Fibroblast of the aortic adventitia (primary cell): Measurements from ENCODE around the gene COL2A1. TPM values are rescaled to one million over a fixed set of nuclear protein-coding genes. Genes with fewer than 3 reads are reported as not detected.

Experiments used
- DNase-seq: peaks from one replicate; pipeline ENCODE4 v3.0.0-alpha.2; 2010; ENCODE audit warnings: low read depth
- H3K4me3 ChIP-seq: 2 replicates; pipeline ENCODE4 v1.5.1; 2011; ENCODE audit warnings: low read depth, mild to moderate bottlenecking, control low read depth, low read length, moderate library complexity
- total RNA-seq: library from RNA; depleted of rRNA; stranded (reverse); fragments of >200 nt; gene quantifications from 2 replicates; pipeline ENCODE4 v1.2.3, GENCODE V29; 2012; ENCODE audit warnings: low replicate concordance
- TF ChIP-seq, protein P1 (sequence below): IDR thresholded peaks from 2 replicates; pipeline ENCODE4 v1.5.1; 2011; ENCODE audit warnings: mild to moderate bottlenecking, low read length, control low read depth, inconsistent platforms; ENCODE audit not compliant: insufficient read depth

The COL2A1 gene
- total RNA-seq, 1 donor, result not detected

DNA sequence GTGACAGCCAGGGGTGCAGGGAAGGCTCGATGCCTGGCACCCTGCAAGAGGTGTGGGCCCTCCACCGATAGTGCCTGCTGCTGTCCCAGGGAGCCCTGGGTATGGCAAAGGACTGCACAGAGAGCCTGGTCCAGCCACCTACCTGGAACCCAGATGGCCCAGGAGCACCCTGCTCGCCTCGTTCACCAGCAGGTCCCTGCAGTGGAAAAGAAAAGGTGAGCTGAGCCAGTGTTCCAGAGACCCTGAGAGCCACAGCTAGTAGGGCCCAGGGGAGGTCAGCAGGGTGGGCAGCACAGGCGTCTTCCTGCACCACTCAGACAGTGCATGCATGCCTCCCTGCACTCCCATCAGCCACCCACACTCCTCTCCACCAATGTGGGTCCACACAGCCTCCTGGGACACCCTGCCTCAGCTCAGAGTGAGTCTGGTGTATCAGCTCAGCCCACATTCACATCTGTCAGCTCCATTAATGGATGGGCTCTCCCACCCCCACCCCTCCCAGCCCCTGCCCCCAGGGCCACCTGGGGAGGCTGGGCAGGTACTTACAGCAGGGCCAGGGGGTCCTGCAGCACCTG lies 20.6 kb downstream of the COL2A1 start:
- no peak for DNase-seq
- no peak overlapping the region for H3K4me3 ChIP-seq
- TF ChIP-seq, protein P1, sequence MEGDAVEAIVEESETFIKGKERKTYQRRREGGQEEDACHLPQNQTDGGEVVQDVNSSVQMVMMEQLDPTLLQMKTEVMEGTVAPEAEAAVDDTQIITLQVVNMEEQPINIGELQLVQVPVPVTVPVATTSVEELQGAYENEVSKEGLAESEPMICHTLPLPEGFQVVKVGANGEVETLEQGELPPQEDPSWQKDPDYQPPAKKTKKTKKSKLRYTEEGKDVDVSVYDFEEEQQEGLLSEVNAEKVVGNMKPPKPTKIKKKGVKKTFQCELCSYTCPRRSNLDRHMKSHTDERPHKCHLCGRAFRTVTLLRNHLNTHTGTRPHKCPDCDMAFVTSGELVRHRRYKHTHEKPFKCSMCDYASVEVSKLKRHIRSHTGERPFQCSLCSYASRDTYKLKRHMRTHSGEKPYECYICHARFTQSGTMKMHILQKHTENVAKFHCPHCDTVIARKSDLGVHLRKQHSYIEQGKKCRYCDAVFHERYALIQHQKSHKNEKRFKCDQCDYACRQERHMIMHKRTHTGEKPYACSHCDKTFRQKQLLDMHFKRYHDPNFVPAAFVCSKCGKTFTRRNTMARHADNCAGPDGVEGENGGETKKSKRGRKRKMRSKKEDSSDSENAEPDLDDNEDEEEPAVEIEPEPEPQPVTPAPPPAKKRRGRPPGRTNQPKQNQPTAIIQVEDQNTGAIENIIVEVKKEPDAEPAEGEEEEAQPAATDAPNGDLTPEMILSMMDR, result no peak

GRCh38 chr12:47982770-47983169 lies 21.5 kb downstream of the COL2A1 start:
- no peak for DNase-seq
- TF ChIP-seq, protein P1, result no peak
- H3K4me3 ChIP-seq, result no peak overlapping the region

GRCh38 chr12:47982311-47982710 lies 22.0 kb downstream of the COL2A1 start:
- TF ChIP-seq, protein P1, result no peak
- no peak overlapping the region for H3K4me3 ChIP-seq
- DNase-seq, result no peak

DNA sequence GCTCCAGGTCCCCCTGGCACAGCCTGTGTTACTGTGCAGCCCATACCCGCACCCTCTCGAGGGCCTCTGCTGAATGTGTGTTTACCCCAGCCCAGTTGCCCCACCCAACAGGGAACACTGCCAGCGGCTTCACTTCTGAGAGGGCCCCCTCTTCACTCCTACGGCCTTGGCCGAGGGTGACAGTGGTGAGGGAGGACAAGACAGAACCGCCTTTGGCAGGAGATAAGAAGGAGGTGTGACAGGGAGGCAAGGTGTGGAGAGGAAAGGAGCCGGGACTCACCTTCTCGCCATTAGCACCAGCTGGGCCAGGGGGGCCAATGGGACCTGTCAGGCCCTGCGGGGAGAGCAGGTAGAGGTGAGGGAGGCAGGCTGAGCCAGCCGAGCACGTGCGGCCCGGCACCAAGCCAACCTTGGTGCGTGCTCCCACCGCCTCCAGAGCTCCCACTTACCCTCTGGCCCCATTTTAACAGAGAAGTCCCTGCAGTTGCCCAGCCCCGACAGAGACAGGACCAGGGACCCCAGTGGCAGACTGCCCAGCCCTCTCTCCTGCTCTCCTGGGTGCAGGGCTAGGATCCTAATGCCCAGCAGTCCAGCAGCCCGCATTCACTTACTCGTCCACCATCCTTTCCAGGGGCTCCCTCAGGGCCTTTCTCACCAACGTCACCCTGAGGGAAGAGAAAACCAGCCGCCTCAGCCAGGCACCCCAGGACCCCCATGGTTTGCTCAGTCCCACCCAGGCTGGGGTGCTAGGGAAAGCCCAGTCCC lies 22.6 kb downstream of the COL2A1 start:
- no peak for DNase-seq
- TF ChIP-seq, protein P1, result no peak
- H3K4me3 ChIP-seq, result no peak overlapping the region

DNA sequence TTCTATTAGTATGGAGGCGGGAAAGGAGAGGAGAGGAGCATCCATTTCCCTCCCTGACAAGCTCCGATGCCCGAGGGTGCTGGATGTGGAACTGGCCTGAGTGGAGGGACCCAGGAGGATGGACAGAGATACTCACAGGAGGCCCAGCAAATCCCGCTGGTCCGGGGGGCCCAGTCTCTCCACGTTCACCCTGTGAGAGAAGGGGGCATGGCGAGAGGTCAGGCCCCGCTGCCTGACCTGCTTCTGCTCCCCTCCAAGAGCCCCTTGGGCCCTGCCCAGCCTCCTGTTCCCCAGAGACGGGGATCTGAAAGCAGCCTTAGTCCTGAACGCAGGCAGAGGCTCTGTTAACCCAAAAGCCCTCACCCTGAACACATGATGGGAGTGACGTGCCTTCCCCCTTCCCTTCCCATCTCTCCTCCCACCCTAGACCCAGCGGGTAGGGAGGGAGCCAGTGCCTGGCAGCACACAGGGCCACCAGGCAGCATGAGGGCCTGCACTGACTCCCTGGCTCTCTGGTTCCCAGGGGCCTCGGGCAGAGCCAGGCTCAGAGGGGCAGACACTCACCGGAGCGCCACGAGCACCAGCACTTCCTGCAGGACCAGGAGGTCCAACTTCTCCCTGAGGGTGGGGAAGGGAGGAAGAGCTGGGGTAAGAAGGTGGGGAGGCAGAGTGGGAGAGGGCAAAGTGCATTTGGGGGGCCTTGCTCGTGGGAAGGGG lies 23.3 kb downstream of the COL2A1 start:
- no peak for DNase-seq
- TF ChIP-seq, protein P1, result no peak
- no peak overlapping the region for H3K4me3 ChIP-seq

- TF ChIP-seq, protein P1, result no peak
- H3K4me3 ChIP-seq, result no peak overlapping the region
- no peak for DNase-seq
Observed at GRCh38 chr12:47980197-47980596, 24.1 kb downstream of the COL2A1 start.
